Dendritic cell treated with granulocyte-macrophage colony-stimulating factor and Interleukin-4, amounts not matched to agents 40 ng/mL and 50 ng/mL, for 4 days (primary cell): ENCODE data around the gene BID.
"Not testable (repeated sequence)": the region's sequence is repeated elsewhere in the genome, so short reads cannot be mapped to it uniquely, and the experiment has no call there.

Experiments used
- H3K27ac Mint-ChIP-seq: one replicate; pipeline ENCODE4 v1.8.0; 2022; ENCODE audit warnings: mild to moderate bottlenecking, mixed read lengths
- H3K27me3 Mint-ChIP-seq: one replicate; pipeline ENCODE4 v1.8.0; 2022; ENCODE audit warnings: mild to moderate bottlenecking, mixed read lengths
- H3K36me3 Mint-ChIP-seq: one replicate; pipeline ENCODE4 v1.8.0; 2022; ENCODE audit warnings: low read depth, mixed read lengths
- H3K4me1 Mint-ChIP-seq: one replicate; pipeline ENCODE4 v1.8.0; 2022; ENCODE audit warnings: low read depth, mixed read lengths
- H3K4me3 Mint-ChIP-seq: one replicate; pipeline ENCODE4 v1.8.0; 2022; ENCODE audit warnings: mild to moderate bottlenecking, moderate library complexity, mixed read lengths
- H3K9me3 Mint-ChIP-seq: one replicate; pipeline ENCODE4 v1.8.0; 2022; ENCODE audit warnings: mixed read lengths
- intact Hi-C: fragments of 100-400 bp; cut with micrococcal nuclease; formaldehyde crosslinking; loops from one replicate; pipeline ENCODE4 v1.15.0; 2022

Gene BID

GRCh38 chr22:17774926-17775685 is 837 bp upstream of the BID start:
- peak overlapping the region; percentile 100 for H3K27ac Mint-ChIP-seq
- H3K4me1 Mint-ChIP-seq, result peaks cover 80% of the 10 kb centered on the region
- H3K36me3 Mint-ChIP-seq, result peaks cover 44% of the 10 kb centered on the region
- peak overlapping the region; percentile 44 for H3K4me3 Mint-ChIP-seq
- intact Hi-C loops, result no loop called here
- no peaks in the 10 kb centered on the region for H3K27me3 Mint-ChIP-seq
- no peaks in the 10 kb centered on the region for H3K9me3 Mint-ChIP-seq

DNA sequence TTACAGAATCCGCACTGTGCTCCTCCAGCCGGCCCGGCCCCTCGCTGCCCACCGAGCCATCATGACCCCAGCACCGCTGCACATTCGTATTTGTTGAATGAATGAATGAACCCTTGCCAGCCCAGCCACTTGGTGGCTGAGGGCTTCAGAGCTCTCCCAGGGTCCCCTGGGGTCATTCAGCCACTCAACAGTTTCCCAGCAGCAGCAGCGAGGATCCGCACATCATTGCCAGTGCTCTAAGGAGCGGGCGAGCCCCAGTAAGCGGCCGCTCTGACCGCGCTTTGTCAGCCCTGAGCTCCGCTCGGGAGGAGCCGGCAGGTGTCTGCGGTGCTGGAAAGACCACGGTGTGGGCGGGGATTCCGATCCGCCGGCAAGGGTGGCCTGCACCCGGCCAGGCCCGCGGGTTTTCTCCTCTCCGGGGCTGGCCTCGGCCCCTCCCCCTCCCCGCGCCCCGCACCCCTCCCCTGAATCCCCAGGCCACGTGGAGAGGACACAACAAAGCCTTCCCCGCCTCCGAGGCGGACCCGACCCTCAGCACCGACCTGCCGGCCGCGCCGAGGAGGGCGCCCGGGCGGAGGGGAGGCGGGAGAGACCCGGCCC is 563 bp downstream of the BID start:
- intact Hi-C loops, result no loop called here
- Mint-ChIP-seq H3K36me3 (peaks cover 54% of the 10 kb centered on the region), H3K27me3 (no peaks in the 10 kb centered on the region), H3K27ac (peak overlapping the region; percentile 100), H3K4me3 (peak overlapping the region; percentile 96), H3K9me3 (no peaks in the 10 kb centered on the region), H3K4me1 (peaks cover 79% of the 10 kb centered on the region)

DNA sequence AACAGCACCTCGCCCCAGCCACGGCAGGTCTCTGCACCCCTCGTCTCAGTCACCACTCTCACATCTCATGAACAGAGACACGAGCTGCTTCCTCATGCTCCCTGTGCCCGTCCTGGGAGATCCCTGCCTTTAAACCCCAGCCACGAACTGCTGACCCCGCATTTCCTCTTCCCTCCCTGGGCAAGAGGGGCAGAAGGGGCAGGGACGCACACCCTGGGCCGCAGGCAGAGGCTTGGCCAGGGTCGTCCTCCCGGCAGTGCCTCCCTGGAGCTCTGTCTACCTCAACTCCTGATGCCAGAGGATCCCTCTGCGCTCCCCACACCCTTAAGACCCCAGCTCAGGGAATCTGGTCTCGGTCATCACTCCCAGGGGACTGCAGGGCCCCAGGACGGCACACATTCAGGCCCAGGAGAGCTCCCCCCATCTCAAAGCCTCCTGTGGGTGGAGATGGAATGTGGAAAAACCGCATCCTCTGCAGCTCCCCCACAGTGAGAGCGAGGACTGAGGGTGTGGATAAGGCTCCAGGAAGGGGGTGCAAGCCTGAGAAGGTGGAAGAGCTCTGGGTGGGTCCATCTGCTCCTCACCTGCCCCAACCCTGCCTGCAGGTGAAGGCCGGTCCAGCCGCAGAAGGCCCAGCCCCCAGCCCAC is 1.2 kb downstream of the BID start:
- intact Hi-C loops, result no loop called here
- H3K27me3 Mint-ChIP-seq, result no peaks in the 10 kb centered on the region
- peak overlapping the region; percentile 100 for H3K27ac Mint-ChIP-seq
- no peaks in the 10 kb centered on the region for H3K9me3 Mint-ChIP-seq
- H3K36me3 Mint-ChIP-seq, result peaks cover 59% of the 10 kb centered on the region
- peaks cover 78% of the 10 kb centered on the region for H3K4me1 Mint-ChIP-seq
- peak overlapping the region; percentile 96 for H3K4me3 Mint-ChIP-seq

GRCh38 chr22:17772249-17772957 is 1.9 kb downstream of the BID start:
- Mint-ChIP-seq H3K4me1 (peaks cover 78% of the 10 kb centered on the region), H3K9me3 (no peaks in the 10 kb centered on the region), H3K27ac (peak overlapping the region; percentile 100)

DNA sequence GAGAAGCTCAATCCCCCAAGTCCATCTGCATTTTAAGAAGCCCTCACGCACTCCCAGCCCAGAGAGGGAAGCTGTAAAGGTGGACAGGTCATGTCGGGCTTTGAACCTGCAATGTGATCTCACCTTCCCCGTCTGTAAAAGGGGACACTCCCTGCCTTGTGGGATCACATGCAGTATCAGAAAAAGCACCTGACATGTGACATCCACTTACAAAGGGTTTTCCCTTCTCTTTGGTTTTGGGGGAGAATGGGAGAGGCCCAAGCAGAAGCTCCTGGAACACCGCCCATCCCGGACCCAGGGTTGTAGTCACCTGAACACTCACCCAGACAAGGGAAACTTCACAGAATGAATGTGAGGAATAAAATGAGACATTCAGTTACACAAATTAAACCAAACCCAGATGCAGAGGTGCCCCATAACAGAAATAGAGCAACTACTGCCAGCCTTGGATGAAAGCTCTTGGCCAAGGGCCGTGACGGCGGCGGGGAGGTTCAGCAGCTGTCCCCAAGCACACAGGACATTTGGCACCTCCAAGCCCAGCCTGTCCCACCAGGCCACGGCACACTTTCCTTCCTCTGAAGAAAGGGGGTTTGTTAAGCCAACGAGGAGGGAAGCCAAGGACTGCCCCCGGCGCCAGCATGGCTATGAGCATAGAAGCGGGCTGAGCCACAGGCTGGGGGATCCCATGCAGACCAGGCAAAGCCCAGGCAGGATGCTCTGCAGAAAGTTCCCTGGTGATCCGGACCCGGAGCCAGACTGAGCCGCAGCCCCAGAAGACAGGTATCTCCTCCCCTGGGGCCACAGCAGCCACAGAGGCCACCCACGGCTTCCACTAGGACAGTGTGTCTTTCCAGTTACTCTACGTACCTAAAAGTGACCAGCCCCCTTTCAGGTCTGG is 3.8 kb downstream of the BID start:
- no peaks in the 10 kb centered on the region for H3K27me3 Mint-ChIP-seq
- H3K4me1 Mint-ChIP-seq, result peaks cover 74% of the 10 kb centered on the region
- intact Hi-C loops, result no loop called here
- no peaks in the 10 kb centered on the region for H3K9me3 Mint-ChIP-seq
- H3K36me3 Mint-ChIP-seq, result peaks cover 60% of the 10 kb centered on the region
- H3K4me3 Mint-ChIP-seq, result peak overlapping the region; percentile 96
- peak overlapping the region; percentile 100 for H3K27ac Mint-ChIP-seq

More at GRCh38 chr22:17772249-17772957, 1.9 kb downstream of the BID start:
- H3K36me3 Mint-ChIP-seq, result peaks cover 61% of the 10 kb centered on the region
- H3K27me3 Mint-ChIP-seq, result no peaks in the 10 kb centered on the region
- peak overlapping the region; percentile 96 for H3K4me3 Mint-ChIP-seq
- intact Hi-C loops, result no loop called here

DNA sequence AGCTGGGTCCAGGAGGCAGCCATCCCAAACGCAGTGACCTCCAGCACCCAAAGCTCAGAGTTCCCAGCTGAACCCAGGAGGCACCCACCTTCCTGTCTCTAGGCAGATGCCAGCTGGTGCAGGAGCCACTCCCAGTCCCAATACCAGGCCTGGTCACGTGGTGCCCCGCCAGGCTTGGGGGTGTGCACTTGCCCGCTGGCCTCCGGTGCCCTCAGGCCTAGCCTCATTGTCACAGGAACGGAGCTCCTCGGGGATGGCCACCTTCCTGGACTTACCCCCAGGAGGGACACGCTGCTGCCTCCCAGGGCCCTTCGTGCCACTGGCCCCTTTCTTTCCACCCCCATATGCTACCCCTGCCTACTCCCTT is 4.6 kb downstream of the BID start:
- Mint-ChIP-seq H3K4me3 (peak overlapping the region; percentile 68), H3K27me3 (no peaks in the 10 kb centered on the region), H3K4me1 (peaks cover 74% of the 10 kb centered on the region), H3K9me3 (no peaks in the 10 kb centered on the region), H3K36me3 (peaks cover 63% of the 10 kb centered on the region), H3K27ac (peak overlapping the region; percentile 100)
- intact Hi-C loops, result no loop called here

DNA sequence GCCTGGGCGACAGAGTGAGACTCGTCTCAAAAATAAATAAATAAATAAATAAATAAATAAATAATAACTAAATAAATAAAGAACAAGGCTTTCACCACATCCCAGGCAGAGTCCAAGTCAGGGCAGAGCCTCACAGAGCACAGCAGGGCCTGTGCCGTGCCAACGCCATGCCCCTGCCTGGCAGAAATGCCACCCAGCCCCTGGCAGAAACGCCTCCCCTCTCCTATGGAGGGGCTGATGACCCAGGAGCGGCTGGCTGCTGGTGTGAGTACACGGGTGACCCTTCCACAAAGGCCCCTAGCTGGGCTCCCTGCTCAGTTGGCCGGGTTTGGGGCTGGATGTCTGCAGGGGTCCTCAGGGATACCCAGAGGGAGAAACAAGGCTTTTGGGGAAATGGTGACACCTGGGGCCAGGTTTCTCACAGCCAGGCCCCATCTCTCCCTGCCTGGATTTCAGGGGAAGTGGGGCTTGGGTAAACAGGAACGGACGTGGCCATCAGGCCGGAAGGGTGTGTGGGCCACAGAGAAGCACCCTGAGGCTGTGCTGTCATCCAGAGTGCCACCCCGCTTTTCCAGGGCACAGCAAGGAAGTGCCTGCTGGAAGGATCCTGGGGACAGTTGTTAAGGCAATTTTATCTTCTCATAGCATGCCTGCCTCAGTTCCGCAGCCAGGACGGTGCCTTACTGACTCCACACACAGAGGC is 5.1 kb downstream of the BID start:
- intact Hi-C loops, result no loop called here
- Mint-ChIP-seq H3K4me1 (peaks cover 77% of the 10 kb centered on the region), H3K9me3 (no peaks in the 10 kb centered on the region), H3K4me3 (peak overlapping the region; percentile 68), H3K36me3 (peaks cover 68% of the 10 kb centered on the region), H3K27me3 (no peaks in the 10 kb centered on the region), H3K27ac (peak overlapping the region; percentile 100)

DNA sequence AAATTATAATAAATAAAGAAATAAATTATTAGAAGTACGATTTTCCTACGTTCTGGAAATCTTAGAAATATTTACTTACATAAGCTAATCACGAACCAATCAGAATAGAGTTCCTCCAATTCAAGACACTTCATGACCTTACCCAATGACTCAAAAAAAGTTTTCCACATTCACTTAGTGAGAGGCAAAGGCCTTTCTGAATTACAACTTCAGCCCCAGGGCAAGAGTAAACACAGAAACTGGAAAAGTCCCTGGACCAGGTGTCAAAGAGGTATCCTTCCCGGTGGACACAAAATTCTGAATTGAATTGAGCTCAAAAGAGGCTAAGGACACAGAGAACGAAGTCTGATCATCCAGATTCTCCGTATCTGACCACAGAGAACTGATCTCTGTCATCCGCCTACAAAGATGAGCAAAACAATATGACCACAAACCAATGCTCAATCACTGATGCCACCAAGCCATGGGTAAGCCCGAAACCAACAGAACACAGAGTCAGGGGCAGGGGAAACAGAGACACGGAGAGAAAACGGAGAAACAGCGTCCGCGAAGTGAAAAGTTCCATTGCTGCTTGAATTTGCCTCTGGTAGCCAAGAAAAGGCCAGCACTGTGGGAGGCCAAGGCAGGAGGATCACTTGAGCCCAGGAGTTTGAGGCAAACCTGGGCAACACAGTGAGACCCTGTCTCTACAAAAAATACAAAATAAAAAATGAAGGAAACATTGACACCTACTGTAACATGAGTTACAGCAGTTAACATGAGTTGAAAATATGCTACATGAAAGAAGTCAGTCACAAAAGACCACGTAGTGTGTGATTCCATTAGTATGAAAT is 6.8 kb downstream of the BID start:
- Mint-ChIP-seq H3K9me3 (no peaks in the 10 kb centered on the region), H3K27me3 (no peaks in the 10 kb centered on the region), H3K36me3 (peaks cover 59% of the 10 kb centered on the region), H3K4me3 (peak overlapping the region; percentile 48), H3K27ac (peak overlapping the region; percentile 100), H3K4me1 (peaks cover 80% of the 10 kb centered on the region)
- intact Hi-C loops, result no loop called here

DNA sequence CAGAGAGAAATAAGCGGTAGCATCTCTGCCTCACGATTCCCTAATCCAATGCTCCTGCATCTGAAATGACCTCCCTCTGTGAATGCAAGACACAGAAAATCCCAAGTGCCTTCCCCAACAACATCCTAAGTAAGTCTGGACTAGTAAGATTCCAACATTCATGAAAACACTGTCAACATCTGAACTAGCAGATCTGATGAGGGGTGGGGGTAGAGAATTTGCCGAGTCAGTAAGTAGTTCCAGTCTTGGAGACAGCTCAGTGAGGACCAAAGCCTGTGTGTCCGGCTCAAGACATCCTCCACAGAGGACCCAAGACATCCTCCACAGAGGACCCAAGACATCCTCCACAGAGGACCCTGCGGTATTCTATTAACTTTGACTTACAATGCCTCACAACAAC is 9.4 kb downstream of the BID start:
- Mint-ChIP-seq H3K27ac (peak overlapping the region; percentile 28), H3K36me3 (peaks cover 33% of the 10 kb centered on the region), H3K4me1 (peaks cover 77% of the 10 kb centered on the region)
- H3K27me3 Mint-ChIP-seq, intact Hi-C loops, H3K4me3 Mint-ChIP-seq, H3K9me3 Mint-ChIP-seq: not testable (repeated sequence)

DNA sequence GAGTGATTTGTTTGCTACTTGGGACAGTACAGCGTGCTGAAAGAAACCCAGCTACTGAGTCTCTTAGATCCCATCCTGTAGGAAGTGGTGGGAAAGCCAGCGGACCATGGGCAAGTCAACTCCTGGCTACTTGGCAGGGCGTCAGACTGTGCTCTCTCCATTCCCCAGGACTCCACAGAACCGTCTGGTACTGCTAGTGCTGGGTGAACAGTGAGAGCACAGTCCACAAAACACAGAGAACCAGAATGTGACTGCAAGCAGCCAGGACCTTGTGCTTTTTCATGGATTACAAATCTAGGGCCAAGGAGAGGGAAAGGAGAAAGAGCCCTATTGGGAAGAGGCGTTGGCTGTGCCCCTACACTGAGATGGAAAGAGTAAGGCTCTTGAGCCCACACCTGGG is 10.2 kb downstream of the BID start:
- no peaks in the 10 kb centered on the region for H3K9me3 Mint-ChIP-seq
- no peaks in the 10 kb centered on the region for H3K27me3 Mint-ChIP-seq
- peaks cover 69% of the 10 kb centered on the region for H3K4me1 Mint-ChIP-seq
- no peak overlapping the region for H3K4me3 Mint-ChIP-seq
- H3K36me3 Mint-ChIP-seq, result peaks cover 26% of the 10 kb centered on the region
- intact Hi-C loops, result no loop called here
- H3K27ac Mint-ChIP-seq, result peak overlapping the region; percentile 28

GRCh38 chr22:17763442-17763841 is 10.8 kb downstream of the BID start:
- H3K27ac Mint-ChIP-seq, result peak overlapping the region; percentile 28
- H3K4me3 Mint-ChIP-seq, intact Hi-C loops, H3K9me3 Mint-ChIP-seq, H3K27me3 Mint-ChIP-seq: not testable (repeated sequence)
- H3K36me3 Mint-ChIP-seq, result peaks cover 28% of the 10 kb centered on the region
- peaks cover 70% of the 10 kb centered on the region for H3K4me1 Mint-ChIP-seq

- Mint-ChIP-seq H3K36me3 (peaks cover 32% of the 10 kb centered on the region), H3K9me3 (no peaks in the 10 kb centered on the region), H3K4me1 (peaks cover 76% of the 10 kb centered on the region), H3K27ac (peak overlapping the region; percentile 85), H3K27me3 (no peaks in the 10 kb centered on the region), H3K4me3 (peak overlapping the region; percentile 59)
- intact Hi-C loops, result loop anchor here (2.0 kb wide), 1 partner anchor 20 kb away; no protein-coding TSS in a partner anchor
Observed at GRCh38 chr22:17761138-17761488, 13.2 kb downstream of the BID start.
